ENCODE results near the gene AUH.
"Not testable (repeated sequence)": the region's sequence is repeated elsewhere in the genome, so short reads cannot be mapped to it uniquely, and the experiment has no call there.

GRCh38 chr9:91370006-91370405 lies 8.3 kb upstream of the AUH start:
- not testable (repeated sequence) for TF ChIP-seq EZH2 (IDR thresholded peaks at IDR 0.05); POLR2AphosphoS5 (IDR thresholded peaks at IDR 0.05; ENCODE audit: borderline replicate concordance, low read depth, low read length)
